Stimulated activated naive B cell treated with anti-CD40 and anti-IgM and Interleukin-4, amounts not matched to agents 10 μg/mL and 1 μg/mL and 100 μg/mL, for 72 hours (primary cell): Measurements from ENCODE around the gene TMEM229B.
A peak's percentile ranks its signal among the peaks of the same experiment; 100 is the strongest.
"Not testable (repeated sequence)": the region's sequence is repeated elsewhere in the genome, so short reads cannot be mapped to it uniquely, and the experiment has no call there.

Experiments used
- ATAC-seq, 2 donors: fragments of 150-1000 bp; cut with Tn5 transposase; replicated peaks; 2 replicates each; pipeline ENCODE4 v1.10.0; 2021; ENCODE audit warnings: moderate library complexity in 1 of 2
- DNase-seq: peaks from one replicate; pipeline ENCODE4 v3.0.0; 2021
- H3K27ac Mint-ChIP-seq: one replicate; pipeline ENCODE4 v1.8.0; 2022; ENCODE audit warnings: mild to moderate bottlenecking, mixed read lengths
- H3K27me3 Mint-ChIP-seq, 2 donors: one replicate each; pipeline ENCODE4 v1.8.0; 2022; ENCODE audit warnings: mixed read lengths in 2 of 2
- H3K36me3 Mint-ChIP-seq, 2 donors: one replicate each; pipeline ENCODE4 v1.8.0; 2022; ENCODE audit warnings: mixed read lengths in 2 of 2, mild to moderate bottlenecking in 1 of 2
- H3K4me1 Mint-ChIP-seq, 2 donors: one replicate each; pipeline ENCODE4 v1.8.0; 2022; ENCODE audit warnings: mixed read lengths in 2 of 2, mild to moderate bottlenecking in 1 of 2
- H3K4me3 Mint-ChIP-seq, 2 donors: one replicate each; pipeline ENCODE4 v1.8.0; 2022; ENCODE audit warnings: mild to moderate bottlenecking in 2 of 2, mixed read lengths in 2 of 2, moderate library complexity in 1 of 2
- H3K9me3 Mint-ChIP-seq, 2 donors: one replicate each; pipeline ENCODE4 v1.8.0; 2022; ENCODE audit warnings: mixed read lengths in 2 of 2, mild to moderate bottlenecking in 1 of 2

Gene TMEM229B

DNA sequence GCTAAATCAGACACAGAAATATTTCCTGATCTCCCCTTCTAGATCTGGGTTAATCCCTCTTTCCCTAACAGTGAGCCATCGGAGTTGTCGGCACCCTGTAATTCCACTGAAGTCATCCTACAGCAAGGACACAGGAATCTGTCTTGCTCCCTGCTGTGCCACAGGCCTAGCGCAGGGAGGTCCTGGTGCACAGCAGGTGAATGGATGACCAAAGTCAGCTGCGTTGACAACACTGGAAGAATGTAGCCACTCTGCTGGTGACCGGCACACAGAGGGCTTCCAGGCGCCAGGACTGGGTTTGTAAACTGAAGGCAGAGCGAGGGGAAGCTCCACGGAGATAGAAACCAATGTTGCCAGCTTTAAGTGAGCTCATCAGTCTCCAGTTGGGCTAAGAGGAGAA, 23.6 kb downstream of the TMEM229B start:
- H3K4me1 Mint-ChIP-seq = peaks cover 0 to 3% of the 10 kb centered on the region in 2 donors
- no peak overlapping the region for H3K27ac Mint-ChIP-seq
- DNase-seq (no peak), ATAC-seq (no peak)
- H3K9me3 Mint-ChIP-seq = no peaks in the 10 kb centered on the region
- no peak overlapping the region for H3K4me3 Mint-ChIP-seq
- H3K27me3 Mint-ChIP-seq = no peaks in the 10 kb centered on the region
- no peaks in the 10 kb centered on the region for H3K36me3 Mint-ChIP-seq

GRCh38 chr14:67464377-67464776, 24.1 kb downstream of the TMEM229B start:
- H3K4me1 Mint-ChIP-seq = peaks cover 0 to 3% of the 10 kb centered on the region in 2 donors
- H3K27me3 Mint-ChIP-seq = no peaks in the 10 kb centered on the region
- no peaks in the 10 kb centered on the region for H3K36me3 Mint-ChIP-seq
- no peak overlapping the region for H3K27ac Mint-ChIP-seq
- DNase-seq = no peak
- ATAC-seq = no peak
- H3K4me3 Mint-ChIP-seq = no peak overlapping the region
- H3K9me3 Mint-ChIP-seq = no peaks in the 10 kb centered on the region

DNA sequence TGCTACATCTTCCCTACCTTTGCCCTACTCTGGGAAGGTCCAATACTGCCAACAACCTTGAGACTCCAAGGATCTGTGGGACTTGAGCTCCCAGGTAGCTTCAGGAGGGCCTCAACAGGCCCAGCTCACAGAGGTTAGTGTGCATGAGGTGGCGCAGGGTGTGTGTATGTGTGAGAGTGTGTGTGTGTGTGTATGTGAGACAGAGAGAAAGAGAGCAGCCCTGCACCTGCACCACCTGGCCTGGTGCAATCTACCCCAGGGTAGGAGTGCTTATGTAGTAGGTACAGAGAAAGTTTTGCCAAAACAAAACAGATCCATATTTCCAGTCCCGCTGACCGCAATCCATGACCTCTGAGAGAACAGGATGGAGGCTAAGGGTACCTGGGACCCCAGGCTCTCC, 24.6 kb downstream of the TMEM229B start:
- no peak for DNase-seq
- Mint-ChIP-seq H3K9me3 (no peaks in the 10 kb centered on the region), H3K27me3 (no peaks in the 10 kb centered on the region), H3K36me3 (no peaks in the 10 kb centered on the region), H3K4me1 (peaks cover 0 to 3% of the 10 kb centered on the region in 2 donors), H3K4me3 (no peak overlapping the region), H3K27ac (no peak overlapping the region)
- no peak for ATAC-seq

DNA sequence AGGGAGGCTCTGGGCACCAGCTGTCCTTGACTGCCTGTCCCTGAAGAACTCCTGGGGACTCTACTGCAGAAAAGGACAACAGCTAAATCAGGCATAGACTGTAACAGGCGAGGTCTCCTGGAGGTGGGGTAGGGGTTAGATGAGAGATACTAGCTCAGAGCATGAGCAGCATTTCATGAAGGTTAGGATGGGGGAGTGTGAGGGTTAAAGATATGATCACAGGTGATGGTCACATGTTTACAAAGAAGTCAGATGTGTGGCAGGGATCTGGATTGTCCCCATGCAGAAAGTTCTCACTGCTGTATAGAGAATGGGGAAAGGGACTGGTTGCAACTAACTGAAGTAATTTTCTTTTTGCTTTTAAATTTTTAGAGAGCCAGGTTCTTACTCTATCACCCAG, 26.5 kb downstream of the TMEM229B start:
- H3K4me3 Mint-ChIP-seq = no peak overlapping the region
- DNase-seq (no peak), ATAC-seq (no peak)
- no peaks in the 10 kb centered on the region for H3K4me1 Mint-ChIP-seq
- no peaks in the 10 kb centered on the region for H3K9me3 Mint-ChIP-seq
- no peaks in the 10 kb centered on the region for H3K36me3 Mint-ChIP-seq
- peak overlapping the region; percentile 25 for H3K27ac Mint-ChIP-seq
- H3K27me3 Mint-ChIP-seq = no peaks in the 10 kb centered on the region

GRCh38 chr14:67461341-67461985, 27.1 kb downstream of the TMEM229B start:
- no peaks in the 10 kb centered on the region for H3K27me3 Mint-ChIP-seq
- peak overlapping the region; percentile 25 for H3K27ac Mint-ChIP-seq
- no peak for ATAC-seq
- H3K4me1 Mint-ChIP-seq = no peaks in the 10 kb centered on the region
- DNase-seq = no peak
- no peaks in the 10 kb centered on the region for H3K9me3 Mint-ChIP-seq
- H3K4me3 Mint-ChIP-seq = no peak overlapping the region
- H3K36me3 Mint-ChIP-seq = no peaks in the 10 kb centered on the region

- Mint-ChIP-seq H3K4me1 (no peaks in the 10 kb centered on the region), H3K27ac (no peak overlapping the region), H3K36me3 (no peaks in the 10 kb centered on the region), H3K4me3 (no peak overlapping the region), H3K27me3 (peaks cover 5 to 6% of the 10 kb centered on the region in 2 donors), H3K9me3 (peaks cover 0 to 3% of the 10 kb centered on the region in 2 donors)
- no peak for DNase-seq
- no peak for ATAC-seq
These were observed 29.2 kb downstream of the TMEM229B start for GRCh38 chr14:67459336-67459735.

GRCh38 chr14:67457782-67458181, 30.7 kb downstream of the TMEM229B start:
- no peak overlapping the region for H3K27ac Mint-ChIP-seq
- H3K27me3 Mint-ChIP-seq = peaks cover 5 to 11% of the 10 kb centered on the region in 2 donors
- ATAC-seq (no peak), DNase-seq (no peak)
- H3K36me3 Mint-ChIP-seq = no peaks in the 10 kb centered on the region
- peaks cover 0 to 3% of the 10 kb centered on the region in 2 donors for H3K9me3 Mint-ChIP-seq
- no peaks in the 10 kb centered on the region for H3K4me1 Mint-ChIP-seq
- H3K4me3 Mint-ChIP-seq = no peak overlapping the region

GRCh38 chr14:67456732-67457131, 31.8 kb downstream of the TMEM229B start:
- no peaks in the 10 kb centered on the region for H3K36me3 Mint-ChIP-seq
- H3K4me3 Mint-ChIP-seq = no peak overlapping the region
- ATAC-seq (no peak), DNase-seq (no peak)
- H3K9me3 Mint-ChIP-seq = peaks cover 0 to 3% of the 10 kb centered on the region in 2 donors
- no peaks in the 10 kb centered on the region for H3K4me1 Mint-ChIP-seq
- H3K27me3 Mint-ChIP-seq = peaks cover 5 to 11% of the 10 kb centered on the region in 2 donors
- no peak overlapping the region for H3K27ac Mint-ChIP-seq

DNA sequence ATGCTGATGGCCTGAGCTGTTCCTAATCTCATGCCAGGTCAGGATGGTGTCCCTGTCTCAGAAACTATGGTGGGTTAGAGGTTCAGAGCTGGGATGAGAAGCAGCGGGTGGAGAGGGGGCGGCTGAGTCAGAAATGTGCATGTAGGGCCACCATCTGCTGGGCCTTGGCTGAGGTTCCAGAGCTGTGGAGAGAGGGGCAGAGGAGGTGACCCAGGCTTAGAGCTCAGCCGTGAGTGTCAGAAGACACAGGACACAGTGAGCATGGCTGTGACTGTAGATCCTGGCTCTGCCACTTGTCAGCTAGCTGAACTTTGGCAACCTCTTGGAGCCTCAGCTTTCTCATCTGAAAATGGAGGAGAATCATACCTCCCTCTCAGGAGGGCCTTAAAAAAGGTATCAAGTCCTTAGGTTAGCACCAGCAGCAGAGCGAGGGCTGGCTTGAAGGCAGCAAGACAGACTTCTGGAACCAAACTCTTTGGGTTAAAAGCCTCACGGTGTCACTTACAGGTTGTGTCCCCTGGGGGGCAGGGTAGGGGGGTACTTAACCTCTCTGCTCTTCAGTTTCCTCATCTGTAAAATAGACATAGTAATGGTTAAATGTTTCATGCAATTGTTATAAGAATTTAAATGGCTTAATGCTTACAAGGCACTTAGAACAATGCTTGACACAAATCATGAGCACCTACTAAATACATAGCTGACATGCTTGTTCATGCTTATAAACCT, 34.8 kb downstream of the TMEM229B start:
- no peak for ATAC-seq
- Mint-ChIP-seq H3K36me3 (peaks cover 3 to 7% of the 10 kb centered on the region in 2 donors), H3K4me1 (no peaks in the 10 kb centered on the region), H3K27ac (no peak overlapping the region), H3K9me3 (peaks cover 7 to 10% of the 10 kb centered on the region in 2 donors), H3K4me3 (no peak overlapping the region), H3K27me3 (peaks cover 5 to 11% of the 10 kb centered on the region in 2 donors)
- DNase-seq = no peak

- not testable (repeated sequence) for H3K36me3 Mint-ChIP-seq, H3K4me3 Mint-ChIP-seq, DNase-seq, H3K4me1 Mint-ChIP-seq, ATAC-seq, H3K9me3 Mint-ChIP-seq
- H3K27ac Mint-ChIP-seq = peak overlapping the region; percentile 37
- peaks cover 5 to 11% of the 10 kb centered on the region in 2 donors for H3K27me3 Mint-ChIP-seq
These were observed 36.9 kb downstream of the TMEM229B start for GRCh38 chr14:67451667-67452066.

DNA sequence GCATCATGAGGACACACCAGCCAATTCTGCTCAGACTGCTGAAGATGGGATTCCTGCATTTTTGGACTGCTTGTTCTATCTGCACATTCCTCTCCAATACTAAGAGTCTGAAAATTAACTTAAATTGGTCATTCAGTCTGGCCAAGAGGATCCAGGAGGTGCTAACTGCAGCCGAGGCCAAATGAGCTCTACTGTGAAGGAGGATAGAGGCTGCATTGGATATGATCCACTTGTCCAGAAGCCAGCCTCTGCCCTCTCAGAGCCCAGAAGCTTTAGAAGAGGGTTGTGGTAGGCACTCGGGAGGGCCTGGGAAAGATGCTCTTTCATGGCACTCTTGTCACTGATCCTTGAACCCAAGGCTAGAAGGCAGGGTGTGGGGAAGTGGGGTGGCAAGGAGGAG, 39.4 kb downstream of the TMEM229B start:
- DNase-seq (no peak), ATAC-seq (no peak)
- Mint-ChIP-seq H3K4me1 (peaks cover 0 to 2% of the 10 kb centered on the region in 2 donors), H3K27ac (no peak overlapping the region), H3K9me3 (peaks cover 7% of the 10 kb centered on the region in 2 donors), H3K27me3 (peaks cover 9 to 13% of the 10 kb centered on the region in 2 donors), H3K4me3 (no peak overlapping the region), H3K36me3 (peaks cover 3 to 7% of the 10 kb centered on the region in 2 donors)

DNA sequence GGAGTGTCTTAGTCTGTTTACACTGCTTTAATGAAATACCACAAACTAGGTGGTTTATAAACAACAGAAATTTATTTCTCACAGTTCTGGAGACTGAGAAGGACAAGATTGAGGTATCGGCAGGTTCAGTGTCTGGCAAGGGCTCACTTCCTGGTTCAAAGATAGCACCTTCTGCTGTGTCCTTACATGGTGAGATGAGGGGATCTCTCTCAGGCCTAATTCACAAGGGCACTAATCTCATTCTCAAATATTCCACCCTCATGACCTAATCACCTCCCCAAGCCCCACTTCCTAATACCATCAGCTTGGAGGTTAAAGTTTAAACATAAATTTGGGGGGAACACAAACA, 41.5 kb downstream of the TMEM229B start:
- Mint-ChIP-seq H3K27ac (no peak overlapping the region), H3K9me3 (peaks cover 7% of the 10 kb centered on the region in 2 donors), H3K4me3 (no peak overlapping the region), H3K4me1 (peaks cover 0 to 2% of the 10 kb centered on the region in 2 donors), H3K27me3 (peaks cover 14 to 19% of the 10 kb centered on the region in 2 donors), H3K36me3 (peaks cover 3 to 7% of the 10 kb centered on the region in 2 donors)
- ATAC-seq (no peak), DNase-seq (no peak)

- H3K27ac Mint-ChIP-seq = no peak overlapping the region
- H3K4me1 Mint-ChIP-seq = peaks cover 0 to 2% of the 10 kb centered on the region in 2 donors
- H3K36me3 Mint-ChIP-seq = peaks cover 2 to 7% of the 10 kb centered on the region in 2 donors
- no peak overlapping the region for H3K4me3 Mint-ChIP-seq
- no peak for ATAC-seq
- H3K9me3 Mint-ChIP-seq = peaks cover 7% of the 10 kb centered on the region in 2 donors
- H3K27me3 Mint-ChIP-seq = peaks cover 14 to 19% of the 10 kb centered on the region in 2 donors
- DNase-seq = no peak
These were observed 42.0 kb downstream of the TMEM229B start for GRCh38 chr14:67446371-67447032.

DNA sequence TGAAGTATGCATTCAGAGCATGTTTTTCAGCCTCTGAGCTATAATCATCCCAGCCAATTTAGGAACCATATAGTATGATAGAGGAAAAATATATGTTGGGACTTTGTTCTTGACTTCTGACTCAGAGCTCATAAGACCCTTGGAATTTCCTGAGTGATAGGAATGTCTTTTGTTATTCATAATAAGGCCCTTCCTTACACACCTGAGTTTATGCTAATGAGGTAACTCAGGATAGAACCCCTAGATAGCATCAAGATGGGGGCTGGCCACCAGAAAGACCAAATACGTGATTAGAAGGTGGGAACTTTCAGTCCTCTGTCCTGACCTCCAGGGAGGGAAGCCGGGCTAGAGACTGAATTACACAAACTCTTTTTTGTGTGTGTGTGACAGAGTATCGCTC, 44.1 kb downstream of the TMEM229B start:
- no peak overlapping the region for H3K4me3 Mint-ChIP-seq
- H3K27me3 Mint-ChIP-seq = peaks cover 14 to 19% of the 10 kb centered on the region in 2 donors
- no peak overlapping the region for H3K27ac Mint-ChIP-seq
- no peaks in the 10 kb centered on the region for H3K9me3 Mint-ChIP-seq
- ATAC-seq = no peak
- DNase-seq = no peak
- H3K36me3 Mint-ChIP-seq = no peaks in the 10 kb centered on the region
- peaks cover 0 to 2% of the 10 kb centered on the region in 2 donors for H3K4me1 Mint-ChIP-seq
